ENCODE results near the gene CCDC117. TPM values are rescaled to one million over a fixed set of nuclear protein-coding genes. Genes with fewer than 3 reads are reported as not detected.

CCDC117 gene
- total RNA-seq, 2 donors from 2014 or later, result 40.9 TPM

- 78 to 94% methylated on average over 3 of the region's 3 CpGs for WGBS, 2 experiments (ENCODE audit: insufficient coverage in 1 of 2, insufficient read length in 1 of 2)
- H3K4me1 ChIP-seq (ENCODE audit: control insufficient read depth, insufficient read depth, low read length), result no peaks in the 10 kb centered on the region
- peaks cover 32% of the 10 kb centered on the region for H3K36me3 ChIP-seq (ENCODE audit: control insufficient read depth, insufficient read depth, low read length)
- no peaks in the 10 kb centered on the region for H3K9me3 ChIP-seq (ENCODE audit: control insufficient read depth, low read length)
- H3K4me3 ChIP-seq (ENCODE audit: low read length), result no peak overlapping the region
- H3K36me3 Mint-ChIP-seq (ENCODE audit: low read depth), result peaks cover 69% of the 10 kb centered on the region
- no peak for DNase-seq
- no peaks in the 10 kb centered on the region for H3K9me3 Mint-ChIP-seq
- H3K27me3 ChIP-seq (ENCODE audit: control insufficient read depth, insufficient read depth, low read length, poor library complexity, severe bottlenecking), result no peaks in the 10 kb centered on the region
- H3K9ac ChIP-seq (ENCODE audit: extremely low read depth, low read length, poor library complexity, severe bottlenecking), result no peak overlapping the region
- no peak overlapping the region for H3K27ac Mint-ChIP-seq
- H3K27ac ChIP-seq (ENCODE audit: low read depth, low read length), result no peak overlapping the region
- H3K4me3 Mint-ChIP-seq, result no peak overlapping the region
- peaks cover 9% of the 10 kb centered on the region for H3K4me1 Mint-ChIP-seq
- TF ChIP-seq CTCF (conservative IDR thresholded peaks at IDR 0.05), result no peak
- H3K27me3 Mint-ChIP-seq (ENCODE audit: insufficient read depth), result no peaks in the 10 kb centered on the region
Observed at GRCh38 chr22:28730179-28730578, 42.3 kb upstream of the CCDC117 start.

- Histone ChIP-seq H3K36me3 (ENCODE audit: control insufficient read depth, insufficient read depth, low read length) (peaks cover 17% of the 10 kb centered on the region), H3K27ac (ENCODE audit: low read depth, low read length) (no peak overlapping the region), H3K4me1 (ENCODE audit: control insufficient read depth, insufficient read depth, low read length) (peaks cover 13% of the 10 kb centered on the region), H3K27me3 (ENCODE audit: control insufficient read depth, insufficient read depth, low read length, poor library complexity, severe bottlenecking) (no peaks in the 10 kb centered on the region), H3K9me3 (ENCODE audit: control insufficient read depth, low read length) (no peaks in the 10 kb centered on the region), H3K4me3 (ENCODE audit: low read length) (no peak overlapping the region), H3K9ac (ENCODE audit: extremely low read depth, low read length, poor library complexity, severe bottlenecking) (no peak overlapping the region)
- 94 to 100% methylated on average over 3 to 6 of the region's 6 CpGs for WGBS, 2 experiments (ENCODE audit: insufficient coverage in 1 of 2, insufficient read length in 1 of 2)
- H3K4me3 Mint-ChIP-seq, result no peak overlapping the region
- peaks cover 42% of the 10 kb centered on the region for H3K4me1 Mint-ChIP-seq
- DNase-seq, result peak; percentile 48
- H3K36me3 Mint-ChIP-seq (ENCODE audit: low read depth), result peaks cover 39% of the 10 kb centered on the region
- H3K27me3 Mint-ChIP-seq (ENCODE audit: insufficient read depth), result no peaks in the 10 kb centered on the region
- H3K27ac Mint-ChIP-seq, result peak overlapping the region; percentile 87
- H3K9me3 Mint-ChIP-seq, result no peaks in the 10 kb centered on the region
- TF ChIP-seq CTCF (conservative IDR thresholded peaks at IDR 0.05), result no peak
Observed at GRCh38 chr22:28734393-28734792, 38.1 kb upstream of the CCDC117 start.

- peak; percentile 61 for DNase-seq
- no peak for TF ChIP-seq CTCF (conservative IDR thresholded peaks at IDR 0.05)
- H3K27me3 Mint-ChIP-seq (ENCODE audit: insufficient read depth), result no peaks in the 10 kb centered on the region
- Histone ChIP-seq H3K36me3 (ENCODE audit: control insufficient read depth, insufficient read depth, low read length) (peaks cover 17% of the 10 kb centered on the region), H3K27me3 (ENCODE audit: control insufficient read depth, insufficient read depth, low read length, poor library complexity, severe bottlenecking) (no peaks in the 10 kb centered on the region), H3K9me3 (ENCODE audit: control insufficient read depth, low read length) (no peaks in the 10 kb centered on the region), H3K27ac (ENCODE audit: low read depth, low read length) (no peak overlapping the region), H3K9ac (ENCODE audit: extremely low read depth, low read length, poor library complexity, severe bottlenecking) (no peak overlapping the region), H3K4me1 (ENCODE audit: control insufficient read depth, insufficient read depth, low read length) (peaks cover 13% of the 10 kb centered on the region), H3K4me3 (ENCODE audit: low read length) (no peak overlapping the region)
- no peaks in the 10 kb centered on the region for H3K9me3 Mint-ChIP-seq
- peaks cover 28% of the 10 kb centered on the region for H3K36me3 Mint-ChIP-seq (ENCODE audit: low read depth)
- H3K27ac Mint-ChIP-seq, result peak overlapping the region; percentile 78
- 42 to 66% methylated on average over 6 to 7 of the region's 7 CpGs for WGBS, 2 experiments (ENCODE audit: insufficient coverage in 1 of 2, insufficient read length in 1 of 2)
- H3K4me1 Mint-ChIP-seq, result peaks cover 47% of the 10 kb centered on the region
- peak overlapping the region; percentile 29 for H3K4me3 Mint-ChIP-seq
Observed at GRCh38 chr22:28736301-28737155, 36.0 kb upstream of the CCDC117 start.

Measured in endodermal cell (in vitro differentiated cells).